GM20000 (cell line): ENCODE data around the gene CD300A.

Experiments
- DNase-seq: peaks from one replicate; pipeline ENCODE4 v3.0.0; 2012; ENCODE audit warnings: low spot score
- CTCF ChIP-seq: IDR thresholded peaks from 2 replicates; pipeline ENCODE4 v1.5.1; 2012; ENCODE audit warnings: mild to moderate bottlenecking, control low read depth; ENCODE audit errors: extremely low read depth, missing control alignments

CD300A gene

DNA sequence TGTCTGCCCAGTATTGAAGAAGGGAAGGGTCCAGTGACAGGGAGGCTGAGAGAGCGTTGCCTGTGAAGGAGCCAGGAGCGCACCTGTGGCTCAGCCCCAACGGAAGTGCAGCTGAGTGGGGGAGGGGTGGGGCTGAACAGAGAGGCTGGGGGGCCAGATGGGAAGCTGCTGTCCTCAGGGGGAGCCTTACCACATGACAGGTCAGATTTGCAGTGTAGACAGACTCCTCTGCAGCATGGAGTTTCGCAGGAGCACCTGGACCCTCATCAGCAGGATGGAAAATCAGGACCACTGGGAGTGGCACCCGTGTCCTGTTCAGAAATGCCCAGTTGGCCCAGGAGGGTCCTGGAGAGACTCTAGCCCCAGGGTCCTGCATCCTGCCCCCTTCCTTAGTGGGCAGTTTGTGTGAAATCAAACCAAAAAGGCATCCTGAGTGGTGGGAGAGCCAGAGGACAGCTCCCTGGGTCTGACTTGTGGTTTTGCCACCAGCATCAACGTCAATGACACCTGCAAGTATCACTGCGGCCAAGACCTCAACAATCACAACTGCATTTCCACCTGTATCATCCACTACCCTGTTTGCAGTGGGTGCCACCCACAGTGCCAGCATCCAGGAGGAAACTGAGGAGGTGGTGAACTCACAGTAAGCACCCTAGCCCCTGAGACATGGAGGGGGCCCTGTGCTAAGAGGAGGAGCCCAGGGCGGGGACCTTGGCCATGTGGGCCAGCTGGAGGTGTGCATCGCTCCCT lies 7.8 kb downstream of the CD300A start:
- DNase-seq: no peak
- no peak for TF ChIP-seq CTCF

DNA sequence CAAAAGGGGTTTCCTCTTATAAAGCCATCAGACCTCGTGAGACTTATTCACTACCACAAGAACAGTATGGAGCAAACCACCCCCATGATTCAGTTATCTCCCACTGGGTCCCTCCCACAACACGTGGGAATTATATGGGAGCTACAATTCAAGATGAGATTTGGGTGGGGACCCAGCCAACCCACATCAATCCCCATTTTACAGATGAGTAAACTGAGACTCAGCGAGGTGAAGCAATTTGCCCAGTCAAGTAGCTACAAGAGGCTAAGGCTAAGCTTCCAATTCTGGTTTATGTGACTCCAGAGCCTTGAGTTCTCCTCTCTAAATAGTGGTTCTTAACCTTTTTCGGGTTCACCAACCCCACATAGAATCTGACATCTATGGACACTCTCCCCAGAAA lies 8.8 kb downstream of the CD300A start:
- no peak for TF ChIP-seq CTCF
- no peak for DNase-seq

DNA sequence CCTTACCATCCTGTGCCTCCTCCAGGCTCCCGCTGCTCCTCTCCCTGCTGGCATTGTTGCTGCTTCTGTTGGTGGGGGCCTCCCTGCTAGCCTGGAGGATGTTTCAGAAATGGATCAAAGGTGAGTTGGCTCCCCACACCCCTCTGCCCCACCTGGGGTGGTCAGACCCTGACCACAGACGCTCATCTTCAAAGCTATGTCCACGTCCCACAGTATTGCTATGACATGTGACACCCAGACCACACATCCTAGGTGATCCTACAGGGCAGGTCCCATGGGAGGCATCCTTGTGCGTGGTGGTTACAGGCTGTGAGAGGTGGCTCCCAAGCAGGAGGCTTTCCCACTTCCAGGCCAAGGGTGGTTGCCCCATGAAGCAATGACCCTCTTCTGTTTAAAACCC lies 11.0 kb downstream of the CD300A start:
- no peak for TF ChIP-seq CTCF
- no peak for DNase-seq

- DNase-seq: peak; percentile 11
- TF ChIP-seq CTCF: no peak
Observed at GRCh38 chr17:74478420-74479100, 12.1 kb downstream of the CD300A start.

- no peak for DNase-seq
- TF ChIP-seq CTCF: no peak
Observed at GRCh38 chr17:74480290-74480689, 13.9 kb downstream of the CD300A start.

GRCh38 chr17:74481621-74482020 lies 15.2 kb downstream of the CD300A start:
- TF ChIP-seq CTCF: no peak
- DNase-seq: no peak

- no peak for DNase-seq
- TF ChIP-seq CTCF: no peak
Observed at GRCh38 chr17:74484066-74484465, 17.6 kb downstream of the CD300A start.
